COLO668 (cell line): ENCODE measurements around the gene C1QBP.
A peak's percentile ranks its signal among the peaks of the same experiment; 100 is the strongest.
"Not testable (repeated sequence)": the region's sequence is repeated elsewhere in the genome, so short reads cannot be mapped to it uniquely, and the experiment has no call there.

Experiments
- DNase-seq: peaks from one replicate; lab custom pipeline; 2025; ENCODE audit not compliant: unreplicated experiment; lab: John Stamatoyannopoulos, UW

C1QBP gene

DNA sequence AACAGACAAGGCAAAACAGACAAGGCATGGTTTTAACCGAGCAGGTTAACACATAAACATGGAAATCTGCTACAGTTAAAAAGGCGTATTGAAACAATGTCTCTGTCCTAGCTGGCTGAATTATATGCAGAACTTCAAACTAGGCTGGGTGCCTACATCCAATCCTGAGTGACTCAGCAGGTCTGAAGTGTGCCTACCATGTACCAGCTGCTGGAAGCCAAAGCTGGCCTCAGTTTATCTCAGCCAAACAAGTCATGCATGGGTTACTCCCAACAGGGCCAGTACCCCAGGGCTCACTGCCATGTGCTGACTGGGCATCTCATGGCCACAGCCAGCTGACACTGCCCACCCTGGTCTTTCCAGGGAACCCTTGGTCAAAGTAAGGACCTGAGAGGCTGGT is 4.0 kb downstream of the C1QBP start:
- DNase-seq: no peak

DNA sequence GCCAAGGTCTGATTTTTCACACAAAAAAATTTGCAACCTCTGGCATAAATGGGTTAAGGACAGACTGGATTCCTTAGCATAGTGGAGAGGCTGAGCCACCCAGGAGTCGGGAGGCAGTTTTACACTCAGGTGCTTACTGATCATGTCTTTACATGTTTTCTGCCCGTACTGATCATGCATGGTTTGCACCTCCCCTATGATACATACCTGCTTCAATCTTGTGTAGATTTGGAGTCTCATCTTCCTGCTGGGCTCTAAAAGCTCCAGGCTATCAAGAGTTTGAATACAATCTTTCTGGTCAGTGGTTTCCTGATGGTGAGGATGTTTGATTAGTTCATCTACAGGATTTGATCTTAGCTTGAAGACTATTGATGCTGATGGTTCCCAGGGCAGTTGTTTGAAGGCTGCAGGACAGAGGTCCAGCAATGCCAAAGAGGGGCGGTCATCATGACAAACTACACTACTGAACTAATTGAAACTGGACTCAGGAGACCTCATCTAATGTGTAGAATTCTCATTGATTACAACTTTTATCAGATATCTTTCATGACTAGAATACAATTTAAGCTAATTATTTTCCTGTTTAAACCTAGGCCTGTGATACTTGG is 6.9 kb downstream of the C1QBP start:
- DNase-seq: no peak

DNA sequence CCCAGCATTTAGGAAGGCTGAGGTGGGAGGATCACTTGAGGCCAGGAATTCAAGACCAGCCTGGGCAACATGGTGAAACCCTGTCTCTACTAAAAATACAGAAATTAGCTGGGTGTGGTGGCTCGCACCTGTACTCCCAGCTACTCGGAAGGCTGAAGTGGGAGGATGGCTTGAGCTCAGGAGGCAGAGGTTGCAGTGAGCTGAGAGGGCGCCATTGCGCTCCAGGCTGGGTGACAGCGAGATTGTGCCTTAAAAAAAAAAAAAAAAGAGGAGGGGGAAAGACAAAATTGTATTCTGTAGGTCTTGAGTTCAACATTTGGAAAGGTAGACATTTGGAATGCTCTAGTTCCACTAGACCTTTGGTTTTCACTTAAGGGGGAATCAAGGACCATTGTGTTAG is 7.7 kb downstream of the C1QBP start:
- DNase-seq: not testable (repeated sequence)

DNA sequence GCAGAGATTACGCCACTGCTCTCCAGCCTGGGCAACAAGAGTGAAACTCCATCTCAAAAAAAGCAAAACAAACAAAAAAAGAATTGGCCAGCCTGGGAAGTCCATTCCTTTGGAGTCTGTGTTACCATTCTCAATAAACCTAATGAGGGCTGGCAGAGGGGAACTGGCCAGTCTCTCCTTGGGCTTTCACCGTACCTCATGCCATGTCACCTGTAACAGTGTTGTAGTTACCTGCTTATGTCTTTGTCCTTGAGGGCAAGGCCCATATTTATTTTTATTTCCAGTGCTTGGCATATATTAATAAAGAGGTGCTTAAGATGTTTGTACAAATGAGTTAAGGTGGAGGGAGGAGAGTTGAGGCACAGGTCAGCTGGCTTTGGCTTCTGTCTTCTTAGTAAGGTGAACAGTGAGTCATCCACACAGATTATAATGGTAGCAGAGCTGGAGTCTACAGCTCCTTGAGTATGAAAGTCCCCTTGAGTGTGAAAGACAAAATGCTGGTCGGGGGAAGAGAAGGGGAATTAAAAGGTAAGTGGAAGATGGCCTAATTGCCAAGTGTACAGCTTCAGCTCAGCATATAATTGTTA is 8.4 kb downstream of the C1QBP start:
- DNase-seq: no peak

DNA sequence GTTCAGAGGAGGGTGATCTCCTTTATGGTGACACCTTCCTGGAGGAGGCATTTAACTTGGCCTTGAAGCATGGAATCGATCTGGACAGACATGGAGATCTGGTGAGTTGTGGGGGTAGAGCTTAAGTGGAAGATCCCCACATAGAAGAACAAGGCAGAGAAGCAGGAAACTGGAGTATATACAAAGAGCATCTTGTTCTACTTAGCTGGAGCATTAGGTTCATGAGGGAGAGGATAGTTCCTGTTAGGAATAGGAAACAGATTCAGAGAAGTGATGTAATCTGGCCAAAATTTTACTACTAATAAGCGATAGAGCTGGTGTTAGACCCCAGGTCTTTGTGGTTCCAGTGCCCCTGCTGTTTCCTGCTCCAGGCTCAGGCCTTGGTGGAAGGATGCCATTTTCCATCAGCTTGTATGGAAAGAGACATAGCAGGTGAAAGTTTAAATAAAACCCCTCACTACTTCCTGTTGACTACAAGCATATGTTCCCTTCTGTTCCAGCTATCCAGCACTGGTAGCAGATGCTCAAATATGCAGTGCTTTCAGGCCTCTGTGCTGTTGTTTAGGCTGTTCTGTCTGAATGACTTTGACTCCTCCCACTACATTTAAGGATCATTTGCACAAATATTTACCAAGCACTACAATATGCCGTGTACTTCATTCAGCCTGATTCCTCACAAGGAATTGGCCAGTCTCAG is 9.6 kb downstream of the C1QBP start:
- DNase-seq: peak; percentile 1

DNA sequence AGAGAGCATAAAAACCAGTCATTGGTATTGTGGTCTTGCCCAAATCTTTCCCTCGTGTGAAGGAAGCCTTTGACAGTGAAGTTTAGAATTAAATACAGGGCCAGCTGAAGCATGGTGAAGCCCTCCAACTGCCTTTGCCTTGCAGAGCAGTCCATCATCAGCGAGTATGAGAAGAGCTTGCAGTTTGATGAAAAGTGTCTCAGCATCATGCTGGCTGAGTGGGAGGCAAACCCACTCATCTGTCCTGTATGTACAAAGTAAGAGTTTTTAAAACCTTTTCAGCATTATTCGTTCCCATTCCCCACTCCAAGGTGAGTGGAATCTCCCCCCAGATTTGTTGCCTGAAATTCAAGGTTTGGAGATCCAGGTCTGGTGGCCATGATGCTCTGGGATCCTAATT is 13.1 kb downstream of the C1QBP start:
- no peak for DNase-seq

DNA sequence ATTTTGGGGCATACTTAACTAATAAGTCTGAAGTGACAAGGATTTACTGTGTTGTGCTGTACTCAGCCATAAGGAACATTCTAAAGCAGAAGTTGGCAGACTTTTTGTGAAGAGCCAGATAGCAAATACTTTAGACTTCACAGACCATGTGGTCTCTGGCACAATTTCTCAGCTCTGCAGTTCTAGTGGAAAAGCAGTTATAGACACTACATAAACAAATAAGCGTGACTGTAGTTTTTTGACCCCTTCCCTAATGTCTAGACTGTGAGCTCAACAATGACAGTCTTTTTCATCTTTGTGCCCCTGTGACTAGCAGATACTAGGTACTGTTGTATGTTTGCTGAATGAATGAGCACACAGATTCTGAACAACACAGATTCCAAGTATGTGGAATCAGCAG is 14.0 kb downstream of the C1QBP start:
- DNase-seq: no peak

DNA sequence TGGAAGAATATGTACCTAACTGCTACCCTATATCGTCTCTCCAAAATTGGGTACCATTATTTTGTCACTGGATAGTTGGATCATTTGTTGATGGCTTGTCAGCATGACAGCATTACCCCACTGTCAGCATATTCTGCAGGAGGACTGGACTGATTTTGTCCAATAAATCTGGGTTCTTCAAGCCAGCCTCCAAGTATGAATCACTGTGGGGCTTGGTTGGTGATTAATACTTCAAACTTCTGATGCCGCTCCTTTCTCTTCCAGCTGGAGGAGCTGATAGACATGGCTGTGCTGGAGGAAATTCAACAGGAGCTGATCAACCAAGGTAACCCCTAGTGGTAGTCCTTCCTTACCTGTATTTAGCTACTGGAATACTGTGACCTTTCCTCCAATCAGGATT is 16.4 kb downstream of the C1QBP start:
- no peak for DNase-seq

DNA sequence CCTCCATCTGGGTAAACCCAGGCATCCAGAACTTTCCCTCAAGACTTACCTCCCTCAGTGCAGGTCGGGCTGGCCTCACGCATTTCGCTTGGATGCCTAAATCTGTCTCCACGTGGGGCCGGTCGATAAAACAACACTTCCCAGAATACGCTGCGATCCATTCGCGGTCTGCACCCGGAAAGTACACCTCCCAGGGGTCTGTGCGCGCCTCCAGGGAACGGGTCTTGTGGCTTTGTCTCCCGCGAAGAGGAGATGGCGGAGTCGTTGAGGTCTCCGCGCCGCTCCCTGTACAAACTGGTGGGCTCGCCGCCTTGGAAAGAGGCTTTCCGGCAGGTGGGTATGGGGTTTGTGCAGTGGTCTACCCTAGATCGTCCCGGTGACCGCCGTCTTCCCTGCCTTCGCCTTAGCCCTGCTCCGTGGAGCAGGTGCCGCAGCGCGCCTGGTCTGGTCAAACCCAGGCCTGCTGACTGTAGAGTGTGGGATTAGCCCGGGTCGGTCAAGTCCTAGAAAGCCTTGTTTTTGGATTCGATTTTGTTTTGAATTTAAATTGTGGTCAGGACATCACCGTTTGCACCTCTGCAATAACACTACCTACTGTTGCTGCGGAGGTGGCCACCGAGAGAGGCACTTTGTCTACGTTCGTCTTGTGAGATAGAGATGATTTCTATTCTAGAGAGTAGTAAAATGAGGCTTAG is 18.8 kb downstream of the C1QBP start, which contains the start of gene RPAIN:
Gene RPAIN (plus strand): TSS at position 224 of the 695 bp plus-strand sequence. CDS start 29 bp downstream, at position 253.
- peak; percentile 81 for DNase-seq

DNA sequence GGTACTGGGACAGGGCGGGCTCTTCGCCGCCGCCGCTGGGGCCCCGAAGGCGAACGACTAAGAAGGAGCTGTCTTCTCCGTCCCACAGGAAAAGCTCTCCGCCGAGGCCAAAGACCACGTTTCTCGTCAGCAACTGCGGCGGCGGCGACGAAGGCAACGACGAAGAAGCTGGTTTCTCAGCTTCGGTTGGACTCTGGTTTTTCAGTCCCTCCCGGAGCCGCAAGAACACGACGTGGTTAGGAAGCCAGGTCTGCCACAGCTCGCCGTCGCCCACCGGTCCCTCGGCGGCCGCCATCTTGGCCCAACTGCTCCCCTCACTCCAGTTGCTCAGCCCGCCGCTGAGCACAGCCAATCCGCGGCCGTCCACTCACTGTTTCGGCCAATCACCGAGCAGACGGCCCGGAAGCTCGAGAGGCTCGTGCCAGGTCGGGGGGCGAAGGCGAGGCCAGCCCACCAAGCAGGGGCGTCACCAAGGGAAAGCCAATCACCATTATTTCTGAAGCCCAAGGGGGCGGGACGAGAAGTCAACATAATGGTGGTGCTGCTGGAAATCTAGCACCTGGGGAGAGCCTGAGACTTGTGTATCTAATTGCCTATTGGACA is 19.5 kb downstream of the C1QBP start, which contains the start of gene NUP88:
Gene NUP88 (minus strand): TSS at position 307 of the 603 bp plus-strand sequence. CDS start 12 bp downstream, at position 295.
- peak; percentile 93 for DNase-seq

DNA sequence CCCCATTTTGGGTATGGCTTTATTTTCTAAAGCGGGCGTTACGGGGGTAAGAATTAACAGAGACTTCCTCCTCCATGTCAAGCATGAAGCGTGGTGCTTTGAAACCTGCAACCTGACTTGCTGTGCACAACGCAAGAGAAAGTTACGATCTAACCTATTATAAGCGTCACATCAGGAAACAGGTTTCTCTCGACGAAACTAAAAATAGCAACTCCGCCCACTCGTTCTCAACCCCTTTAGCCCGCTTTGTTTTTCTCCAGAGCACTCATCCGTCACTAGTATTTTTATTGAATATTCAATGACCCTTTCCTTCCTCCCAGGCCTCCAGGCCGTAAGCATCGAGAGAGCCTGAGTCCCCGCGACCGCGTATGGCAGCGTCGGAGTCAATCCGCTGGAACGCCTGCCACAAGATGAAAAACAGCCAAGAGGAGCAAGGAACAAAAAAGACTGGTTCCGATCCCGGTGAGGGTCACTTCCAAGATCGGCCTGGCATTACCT is 20.0 kb downstream of the C1QBP start:
- peak; percentile 34 for DNase-seq

DNA sequence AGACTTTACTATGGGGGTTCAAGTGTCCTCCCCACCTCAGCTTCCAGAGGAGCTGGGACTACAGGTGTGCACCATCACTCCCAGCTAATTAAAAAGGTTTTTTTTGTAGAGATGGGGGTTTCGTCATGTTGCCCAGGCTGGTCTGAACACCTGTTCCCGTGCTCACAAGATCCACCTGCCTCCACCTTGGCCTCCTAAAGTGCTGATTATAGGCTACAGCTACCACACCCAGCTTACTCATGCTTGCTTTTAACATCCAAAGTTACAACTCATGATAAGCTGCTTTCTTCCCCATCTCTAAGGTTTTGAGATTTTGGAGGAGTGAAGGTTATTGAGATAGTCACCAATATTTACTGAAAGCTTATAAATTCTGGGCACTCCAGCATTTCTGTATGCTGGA is 22.1 kb downstream of the C1QBP start:
- peak; percentile 11 for DNase-seq

DNA sequence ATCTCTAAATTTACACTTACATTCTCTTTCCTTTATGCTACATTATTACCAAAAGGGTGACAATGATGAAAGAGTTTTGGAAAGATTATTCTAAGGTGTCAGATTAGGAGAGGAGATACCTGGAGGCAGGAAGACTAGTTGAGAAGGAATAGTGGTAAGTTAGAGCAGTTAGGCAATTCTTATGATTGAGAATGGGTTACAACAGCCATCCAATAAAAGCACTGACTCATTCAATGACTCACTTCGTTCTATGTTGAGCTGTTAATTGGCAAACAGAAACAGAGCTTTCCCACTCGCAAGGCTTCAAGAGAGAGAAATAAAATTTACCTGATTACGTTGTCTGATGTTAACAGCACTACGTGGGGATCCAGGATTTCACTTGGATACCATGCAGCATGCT is 25.3 kb downstream of the C1QBP start:
- no peak for DNase-seq

DNA sequence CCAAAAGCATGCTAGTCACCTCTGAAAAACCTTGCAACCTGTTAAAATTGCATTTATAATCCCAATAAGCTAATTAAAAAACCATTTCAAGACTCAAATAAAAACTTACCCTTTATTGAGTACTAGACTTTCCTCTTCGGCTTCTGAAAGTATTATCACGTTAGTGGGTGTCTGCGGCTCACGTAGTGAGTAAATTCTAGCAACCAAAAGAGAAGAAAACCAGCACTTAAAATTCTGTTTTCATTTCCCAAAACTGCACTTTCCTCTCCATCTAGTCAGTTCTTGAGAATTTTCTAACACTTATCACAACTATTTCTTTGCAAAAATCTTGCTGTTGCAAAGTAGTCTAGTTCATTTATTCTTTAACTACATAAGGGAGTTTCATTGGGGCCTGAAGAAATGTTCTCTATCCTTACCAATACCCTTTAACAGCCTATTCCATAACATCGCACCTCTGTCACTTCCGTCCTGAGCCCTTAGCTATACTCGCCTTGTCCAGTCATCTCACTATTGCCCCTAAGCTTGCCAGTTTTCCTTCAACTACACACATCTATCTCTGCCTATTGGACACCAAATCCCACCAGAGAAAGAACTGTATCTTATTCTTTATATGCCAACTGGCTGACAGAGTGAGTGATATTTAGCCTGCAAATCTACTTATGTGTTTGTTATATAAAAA is 28.2 kb downstream of the C1QBP start:
- DNase-seq: no peak

DNA sequence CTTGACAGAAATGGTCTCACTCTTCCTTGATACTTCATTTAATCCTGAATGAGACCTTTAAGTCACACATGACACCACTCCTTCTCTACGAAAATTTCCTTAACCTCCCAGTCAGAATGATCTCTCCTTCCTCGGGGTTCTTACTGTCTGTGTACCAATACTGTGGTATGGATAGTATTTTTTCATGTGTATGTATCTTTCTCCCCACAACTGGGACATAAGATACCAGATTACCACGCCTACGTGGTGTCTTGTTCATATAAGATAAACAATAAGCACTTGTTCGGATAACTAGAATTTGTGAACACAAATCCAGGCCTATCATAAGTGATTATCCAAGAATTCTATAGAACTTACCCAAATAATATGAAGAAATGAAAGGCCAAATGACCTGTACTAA is 30.8 kb downstream of the C1QBP start:
- DNase-seq: no peak

DNA sequence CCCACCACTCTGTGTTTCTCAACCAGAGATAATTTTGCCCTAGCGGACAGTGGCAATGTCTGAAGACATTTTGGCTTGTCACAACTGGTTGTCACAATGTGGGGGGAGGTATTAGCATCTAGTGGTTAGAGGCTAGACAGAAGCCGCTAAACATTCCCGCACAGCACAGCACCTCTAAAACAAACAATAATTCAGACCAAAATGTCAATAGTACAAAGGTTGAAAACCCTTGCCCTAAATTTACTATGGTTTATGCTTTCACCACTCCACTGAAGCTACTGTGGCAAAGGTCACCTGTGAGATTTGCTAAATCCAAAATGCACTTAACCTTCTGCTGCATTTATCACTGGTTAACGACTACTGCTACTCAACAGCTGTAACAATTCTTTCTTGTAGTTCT is 33.6 kb downstream of the C1QBP start:
- DNase-seq: no peak

DNA sequence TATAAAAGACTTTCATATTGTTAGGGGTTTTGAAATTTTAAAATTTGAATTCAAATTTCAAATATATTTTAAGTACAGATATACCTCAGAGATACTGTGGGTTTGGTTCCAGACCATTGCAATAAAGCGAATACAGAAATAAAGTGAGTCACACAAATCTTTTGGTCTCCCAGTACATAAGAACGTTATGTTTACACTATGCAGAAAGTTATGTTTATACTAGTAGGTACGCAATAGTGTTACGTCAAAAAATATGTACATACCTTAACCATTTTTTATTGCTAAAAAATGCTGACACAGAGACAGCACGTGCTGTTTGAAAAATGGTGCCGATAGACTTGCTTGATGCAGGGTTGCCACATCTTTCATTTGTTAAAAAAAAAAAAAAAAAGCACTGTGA is 39.2 kb downstream of the C1QBP start:
- DNase-seq: no peak

DNA sequence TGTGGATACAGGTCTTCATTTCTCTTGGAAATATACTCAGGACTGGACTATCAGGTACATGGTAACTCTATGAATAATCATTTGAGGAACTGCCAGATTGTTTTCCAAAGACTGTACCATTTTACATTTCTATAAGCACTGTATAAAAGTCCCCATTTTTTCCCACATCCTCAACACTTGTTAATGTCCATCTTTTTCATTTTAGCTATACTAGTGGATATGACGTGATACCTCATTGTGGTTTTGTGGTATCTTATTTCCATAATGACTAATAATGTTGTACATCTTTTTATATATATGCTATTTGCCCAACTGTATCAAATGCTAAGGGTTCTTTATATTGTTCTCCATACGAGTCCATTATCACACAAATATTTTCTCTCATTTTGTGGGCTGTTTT is 42.3 kb downstream of the C1QBP start:
- no peak for DNase-seq

DNA sequence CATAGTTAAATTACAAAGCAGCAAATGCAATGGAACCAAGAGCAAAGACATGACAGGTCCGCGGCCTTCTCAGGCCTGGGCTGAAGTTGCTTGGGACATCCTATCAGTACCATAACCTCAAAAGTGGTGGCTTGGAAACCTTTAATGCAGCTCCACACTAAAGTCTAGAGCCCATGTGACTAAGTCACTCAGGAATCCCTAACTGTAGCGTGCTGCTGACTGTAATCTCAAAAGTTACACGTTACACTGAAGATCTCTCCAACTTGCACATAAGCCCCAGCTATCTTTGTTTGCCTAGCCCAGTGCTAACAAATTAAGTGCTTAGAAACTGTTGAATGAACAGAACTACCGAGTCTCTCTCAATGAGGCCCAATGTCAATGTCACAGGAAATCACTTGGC is 47.3 kb downstream of the C1QBP start:
- DNase-seq: no peak
